Measurements from ENCODE around the gene PARD3. TPM values are rescaled to one million over a fixed set of nuclear protein-coding genes. Genes with fewer than 3 reads are reported as not detected.

Gene PARD3
- polyA plus RNA-seq, 2 of the 4 experiments (the other 2 are of a cell fraction), result 110 to 200 TPM

DNA sequence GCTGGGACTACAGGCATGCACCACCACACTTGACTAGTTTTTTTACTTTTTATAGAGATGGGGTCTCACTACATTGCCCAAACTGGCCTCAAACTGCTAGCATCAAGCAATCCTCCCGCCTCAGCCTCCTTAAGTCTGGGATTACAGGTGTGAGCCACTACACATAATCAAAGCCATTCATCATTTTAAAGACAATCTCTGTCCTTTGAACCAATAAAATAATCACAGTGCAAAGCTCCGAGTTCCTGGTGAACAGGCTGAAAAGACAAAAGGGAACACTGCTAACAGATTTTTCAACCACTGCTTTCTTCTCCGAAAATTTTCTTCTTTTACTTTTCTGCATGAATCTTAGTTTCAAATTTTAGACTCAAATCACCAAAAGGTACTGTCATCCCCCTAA lies 58.5 kb downstream of the PARD3 start:
- TF ChIP-seq RARB (CRISPR knock-in tag; IDR thresholded peaks at IDR 0.05) (no peak), PHF8 (IDR thresholded peaks at IDR 0.05; ENCODE audit: borderline replicate concordance, low read depth) (no peak), RNF2 (IDR thresholded peaks at IDR 0.05; ENCODE audit: borderline replicate concordance, low read depth) (no peak), HOXA7 (CRISPR knock-in tag; IDR thresholded peaks at IDR 0.05) (no peak), FOXS1 (CRISPR knock-in tag; IDR thresholded peaks at IDR 0.05) (no peak), CHD4 (IDR thresholded peaks at IDR 0.05; ENCODE audit: borderline replicate concordance) (no peak), MAFK (IDR thresholded peaks at IDR 0.05; ENCODE audit: partially characterized antibody) (no peak), GATA3 (IDR thresholded peaks at IDR 0.05; ENCODE audit: borderline replicate concordance) (no peak), TP53 (CRISPR knock-in tag; IDR thresholded peaks at IDR 0.05) (no peak), EHF (CRISPR knock-in tag; IDR thresholded peaks at IDR 0.05) (no peak), RCOR1 (IDR thresholded peaks at IDR 0.05; ENCODE audit: low read depth, low read length) (no peak)
- TF ChIP-seq, protein P1, sequence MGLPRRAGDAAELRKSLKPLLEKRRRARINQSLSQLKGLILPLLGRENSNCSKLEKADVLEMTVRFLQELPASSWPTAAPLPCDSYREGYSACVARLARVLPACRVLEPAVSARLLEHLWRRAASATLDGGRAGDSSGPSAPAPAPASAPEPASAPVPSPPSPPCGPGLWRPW (IDR thresholded peaks at IDR 0.05), result no peak
- TF ChIP-seq, protein P2, sequence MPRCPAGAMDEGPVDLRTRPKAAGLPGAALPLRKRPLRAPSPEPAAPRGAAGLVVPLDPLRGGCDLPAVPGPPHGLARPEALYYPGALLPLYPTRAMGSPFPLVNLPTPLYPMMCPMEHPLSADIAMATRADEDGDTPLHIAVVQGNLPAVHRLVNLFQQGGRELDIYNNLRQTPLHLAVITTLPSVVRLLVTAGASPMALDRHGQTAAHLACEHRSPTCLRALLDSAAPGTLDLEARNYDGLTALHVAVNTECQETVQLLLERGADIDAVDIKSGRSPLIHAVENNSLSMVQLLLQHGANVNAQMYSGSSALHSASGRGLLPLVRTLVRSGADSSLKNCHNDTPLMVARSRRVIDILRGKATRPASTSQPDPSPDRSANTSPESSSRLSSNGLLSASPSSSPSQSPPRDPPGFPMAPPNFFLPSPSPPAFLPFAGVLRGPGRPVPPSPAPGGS (IDR thresholded peaks at IDR 0.05), result no peak
- Histone ChIP-seq H3K9me3 (no peaks in the 10 kb centered on the region), H3K4me1 (peaks cover 80% of the 10 kb centered on the region), H3K4me3 (no peak overlapping the region), H3K4me2 (no peak overlapping the region), H3K27ac (no peak overlapping the region)
- no peak for DNase-seq (ENCODE audit: low read depth in 1 of 2, low spot score in 1 of 2)
- 89% methylated on average over 3 of the region's 3 CpGs for WGBS (ENCODE audit: missing lambda C conversion rate)
- ChIA-PET CTCF (interaction anchor here (1.3 kb wide), 1 partner anchor 24 kb away, joined by 4 read pairs; no protein-coding TSS in a partner anchor), POLR2A (no interaction called here)
- ATAC-seq, result no peak
- FAIRE-seq, result no peak

DNA sequence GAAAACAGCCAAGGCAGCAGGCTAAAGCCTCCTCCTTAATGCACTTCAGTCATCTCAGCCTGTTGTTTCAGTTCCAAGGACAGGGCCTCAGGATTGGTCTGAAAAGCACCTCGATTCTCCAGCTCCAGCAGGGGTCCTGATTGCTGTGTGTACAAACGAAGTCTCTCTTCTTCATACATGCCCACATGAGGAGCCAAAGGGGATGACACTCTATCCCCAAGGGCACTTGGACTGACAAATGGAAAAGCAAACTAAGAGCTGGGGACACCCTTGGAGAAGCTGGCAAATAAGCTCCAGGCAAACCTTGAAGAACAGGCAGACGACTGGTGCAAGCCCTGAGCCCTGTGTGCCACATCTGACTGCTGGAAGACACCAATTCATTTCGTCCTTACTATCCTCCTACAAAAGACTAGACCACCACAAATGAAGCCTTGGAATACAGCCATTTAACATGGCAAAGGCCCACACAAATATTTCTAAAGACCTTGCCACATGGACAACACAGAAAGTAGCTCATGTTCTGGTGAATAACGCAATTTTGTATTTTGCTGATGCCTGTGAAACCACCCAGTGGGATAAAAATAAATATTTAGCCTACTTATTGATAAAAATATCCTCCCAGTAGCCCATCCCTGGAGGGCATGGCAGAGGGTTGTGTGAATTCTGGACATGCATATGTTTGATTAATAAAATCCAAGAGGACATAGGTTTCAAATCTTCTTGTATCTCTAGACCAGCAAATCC lies 61.9 kb downstream of the PARD3 start:
- POLR2A ChIA-PET, result no interaction called here
- peaks cover 52% of the 10 kb centered on the region for H3K4me1 ChIP-seq
- peak overlapping the region in 1 of 2 experiments; percentile 62; a peak in 3 of 6 replicates for H3K27ac ChIP-seq
- no peak overlapping the region for H3K4me3 ChIP-seq
- FAIRE-seq (no peak), ATAC-seq (peak; percentile 54 to 56; a peak in 4 of 6 replicates), DNase-seq (ENCODE audit: low read depth in 1 of 2, low spot score in 1 of 2) (no peak)
- H3K4me2 ChIP-seq, result peak overlapping the region; percentile 52
- H3K9me3 ChIP-seq, result no peaks in the 10 kb centered on the region
- 30% methylated on average over 5 of the region's 5 CpGs for WGBS (ENCODE audit: missing lambda C conversion rate)
- CTCF ChIA-PET, result interaction anchor here (0.8 to 2.6 kb wide), 3 partner anchors 15 to 20 kb away, joined by 3 to 10 read pairs (median 3); no protein-coding TSS in a partner anchor
- TF ChIP-seq, protein P3, sequence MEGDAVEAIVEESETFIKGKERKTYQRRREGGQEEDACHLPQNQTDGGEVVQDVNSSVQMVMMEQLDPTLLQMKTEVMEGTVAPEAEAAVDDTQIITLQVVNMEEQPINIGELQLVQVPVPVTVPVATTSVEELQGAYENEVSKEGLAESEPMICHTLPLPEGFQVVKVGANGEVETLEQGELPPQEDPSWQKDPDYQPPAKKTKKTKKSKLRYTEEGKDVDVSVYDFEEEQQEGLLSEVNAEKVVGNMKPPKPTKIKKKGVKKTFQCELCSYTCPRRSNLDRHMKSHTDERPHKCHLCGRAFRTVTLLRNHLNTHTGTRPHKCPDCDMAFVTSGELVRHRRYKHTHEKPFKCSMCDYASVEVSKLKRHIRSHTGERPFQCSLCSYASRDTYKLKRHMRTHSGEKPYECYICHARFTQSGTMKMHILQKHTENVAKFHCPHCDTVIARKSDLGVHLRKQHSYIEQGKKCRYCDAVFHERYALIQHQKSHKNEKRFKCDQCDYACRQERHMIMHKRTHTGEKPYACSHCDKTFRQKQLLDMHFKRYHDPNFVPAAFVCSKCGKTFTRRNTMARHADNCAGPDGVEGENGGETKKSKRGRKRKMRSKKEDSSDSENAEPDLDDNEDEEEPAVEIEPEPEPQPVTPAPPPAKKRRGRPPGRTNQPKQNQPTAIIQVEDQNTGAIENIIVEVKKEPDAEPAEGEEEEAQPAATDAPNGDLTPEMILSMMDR (IDR thresholded peaks at IDR 0.05), result no peak
- TF ChIP-seq MAZ (IDR thresholded peaks at IDR 0.05; ENCODE audit: borderline replicate concordance, low read depth, low read length), result no peak
- no peak for TF ChIP-seq MYC (IDR thresholded peaks at IDR 0.05; ENCODE audit: borderline replicate concordance, low read length)
- peak; percentile 49 for TF ChIP-seq MAFK (IDR thresholded peaks at IDR 0.05; ENCODE audit: partially characterized antibody)
- TF ChIP-seq SMC3 (IDR thresholded peaks at IDR 0.05), result no peak
- no peak for TF ChIP-seq CEBPB (IDR thresholded peaks at IDR 0.05)

DNA sequence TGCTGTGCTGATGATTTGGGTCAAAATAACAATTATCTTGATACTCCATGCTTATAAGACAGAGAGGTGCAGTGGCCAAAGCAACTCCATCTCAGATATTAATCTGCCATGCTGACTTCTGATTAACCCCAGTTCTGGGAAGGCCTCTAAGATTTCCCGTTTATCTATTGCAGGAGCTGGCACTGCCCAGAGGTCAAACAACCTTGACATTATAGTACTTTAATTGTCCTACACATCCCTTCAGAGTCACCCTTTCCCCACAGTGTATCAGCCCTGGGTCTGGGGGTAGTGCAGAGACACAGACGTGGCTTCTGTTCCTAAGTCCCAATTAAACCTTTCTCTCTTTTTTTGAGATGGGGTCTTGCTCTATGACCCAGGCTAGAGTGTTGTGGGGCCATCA lies 63.8 kb downstream of the PARD3 start:
- no peak overlapping the region for H3K4me3 ChIP-seq
- H3K9me3 ChIP-seq, result no peaks in the 10 kb centered on the region
- ATAC-seq, result no peak
- FAIRE-seq, result no peak
- CTCF ChIA-PET, result interaction anchor here (0.6 to 1.9 kb wide), 6 partner anchors 14 to 201 kb away, joined by 3 to 4 read pairs (median 3); no protein-coding TSS in a partner anchor
- H3K4me1 ChIP-seq, result peaks cover 53% of the 10 kb centered on the region
- no peak for DNase-seq (ENCODE audit: low read depth in 1 of 2, low spot score in 1 of 2)
- H3K4me2 ChIP-seq, result no peak overlapping the region
- POLR2A ChIA-PET, result no interaction called here
- WGBS (ENCODE audit: missing lambda C conversion rate), result 86% methylated on average over 2 of the region's 2 CpGs
- no peak overlapping the region for H3K27ac ChIP-seq
- TF ChIP-seq ZFP36 (IDR thresholded peaks at IDR 0.05; ENCODE audit: borderline replicate concordance, partially characterized antibody), result no peak
- no peak for TF ChIP-seq RCOR1 (IDR thresholded peaks at IDR 0.05; ENCODE audit: low read depth, low read length)
- no peak for TF ChIP-seq CHD2 (IDR thresholded peaks at IDR 0.05; ENCODE audit: low read length, partially characterized antibody)
- no peak for TF ChIP-seq MAZ (IDR thresholded peaks at IDR 0.05; ENCODE audit: borderline replicate concordance, low read depth, low read length)
- TF ChIP-seq, protein P4, sequence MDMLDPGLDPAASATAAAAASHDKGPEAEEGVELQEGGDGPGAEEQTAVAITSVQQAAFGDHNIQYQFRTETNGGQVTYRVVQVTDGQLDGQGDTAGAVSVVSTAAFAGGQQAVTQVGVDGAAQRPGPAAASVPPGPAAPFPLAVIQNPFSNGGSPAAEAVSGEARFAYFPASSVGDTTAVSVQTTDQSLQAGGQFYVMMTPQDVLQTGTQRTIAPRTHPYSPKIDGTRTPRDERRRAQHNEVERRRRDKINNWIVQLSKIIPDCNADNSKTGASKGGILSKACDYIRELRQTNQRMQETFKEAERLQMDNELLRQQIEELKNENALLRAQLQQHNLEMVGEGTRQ (IDR thresholded peaks at IDR 0.05), result no peak
- TF ChIP-seq FOSB (CRISPR knock-in tag; IDR thresholded peaks at IDR 0.05), result no peak
- no peak for TF ChIP-seq SREBF2 (IDR thresholded peaks at IDR 0.05)
- no peak for TF ChIP-seq SMC3 (IDR thresholded peaks at IDR 0.05)
- TF ChIP-seq, protein P3 (IDR thresholded peaks at IDR 0.05), result no peak
- TF ChIP-seq, protein P5, sequence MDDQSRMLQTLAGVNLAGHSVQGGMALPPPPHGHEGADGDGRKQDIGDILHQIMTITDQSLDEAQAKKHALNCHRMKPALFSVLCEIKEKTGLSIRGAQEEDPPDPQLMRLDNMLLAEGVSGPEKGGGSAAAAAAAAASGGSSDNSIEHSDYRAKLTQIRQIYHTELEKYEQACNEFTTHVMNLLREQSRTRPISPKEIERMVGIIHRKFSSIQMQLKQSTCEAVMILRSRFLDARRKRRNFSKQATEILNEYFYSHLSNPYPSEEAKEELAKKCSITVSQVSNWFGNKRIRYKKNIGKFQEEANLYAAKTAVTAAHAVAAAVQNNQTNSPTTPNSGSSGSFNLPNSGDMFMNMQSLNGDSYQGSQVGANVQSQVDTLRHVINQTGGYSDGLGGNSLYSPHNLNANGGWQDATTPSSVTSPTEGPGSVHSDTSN (IDR thresholded peaks at IDR 0.05), result no peak
- no peak for TF ChIP-seq RAD21 (conservative IDR thresholded peaks at IDR 0.05 in 1 of 2, IDR thresholded peaks at IDR 0.05 in 1 of 2)

Data from A549 (cell line).